Activated naive CD4-positive, alpha-beta T cell treated with Interleukin-2 at 50 U/mL for 16 hours (primary cell): ENCODE results near the gene PMEPA1.

Experiments
- DNase-seq: peaks from one replicate; pipeline ENCODE4 v3.0.0-alpha.2; 2020

Gene PMEPA1

GRCh38 chr20:57660181-57660921 is 49.5 kb downstream of the PMEPA1 start:
- DNase-seq = no peak

GRCh38 chr20:57659517-57660180 is 50.2 kb downstream of the PMEPA1 start:
- DNase-seq = no peak

GRCh38 chr20:57658833-57659516 is 50.8 kb downstream of the PMEPA1 start:
- DNase-seq = no peak

DNA sequence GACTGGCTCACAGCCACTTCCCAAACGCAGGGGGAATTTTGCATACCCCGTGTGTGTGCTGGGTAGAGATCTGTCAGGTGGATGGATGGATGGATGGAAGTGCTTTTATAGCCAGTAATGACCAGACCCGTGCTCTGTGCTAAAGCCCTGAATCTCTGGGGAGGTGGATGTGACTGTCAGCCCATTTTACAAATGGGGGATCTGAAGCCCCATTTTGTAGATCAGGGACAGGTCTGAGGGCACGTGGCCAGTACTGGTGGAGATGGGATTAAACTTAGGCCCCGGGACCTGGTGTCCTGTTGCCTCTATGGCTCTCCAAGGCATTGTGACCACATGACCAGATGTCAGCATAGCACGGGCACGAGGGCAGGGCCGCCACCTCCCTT is 51.4 kb downstream of the PMEPA1 start:
- DNase-seq = no peak

DNA sequence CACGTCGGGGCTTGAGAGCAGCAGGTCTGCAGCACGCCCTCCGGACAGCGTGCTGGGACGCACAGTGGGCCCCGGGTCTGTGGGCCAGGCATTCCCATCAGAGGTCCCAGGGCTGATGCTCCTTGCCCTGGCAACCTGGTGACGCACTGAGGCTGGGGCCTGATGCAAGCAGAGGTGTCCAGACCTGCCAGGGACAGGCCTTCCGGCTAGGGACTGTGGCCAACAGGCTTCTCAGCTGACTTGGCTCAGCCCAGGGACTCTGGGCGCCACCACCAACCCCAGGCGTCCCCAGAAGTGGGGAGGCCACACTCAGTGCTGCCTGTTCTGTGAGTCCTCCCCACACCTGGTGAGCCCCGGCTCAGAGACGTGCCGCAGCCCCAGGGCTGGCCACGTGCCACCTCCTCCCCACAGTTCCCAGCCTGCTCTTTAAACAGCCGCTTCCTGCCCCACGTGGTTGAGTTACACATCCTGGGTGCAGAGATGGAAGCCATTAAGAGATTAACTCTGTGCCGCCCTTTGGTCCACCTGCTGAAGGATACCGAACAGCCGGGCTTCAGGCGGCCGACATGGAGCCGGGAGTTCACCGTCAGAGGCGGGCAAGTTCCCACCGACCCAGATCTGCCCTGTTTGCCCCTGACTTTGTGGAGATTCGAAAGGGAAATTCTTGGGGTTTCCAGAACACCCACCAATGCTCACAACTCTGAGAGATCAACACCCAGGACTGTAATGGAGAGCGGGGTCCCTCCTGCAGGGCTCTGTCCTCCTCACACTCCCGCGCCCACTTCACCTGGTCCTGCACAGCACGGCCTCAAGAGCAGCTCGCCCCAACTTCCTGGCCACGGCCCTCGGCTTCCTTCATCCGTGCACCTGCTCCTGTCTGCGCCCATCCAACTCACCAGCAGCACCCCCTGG is 52.0 kb downstream of the PMEPA1 start:
- DNase-seq = peak; percentile 21

DNA sequence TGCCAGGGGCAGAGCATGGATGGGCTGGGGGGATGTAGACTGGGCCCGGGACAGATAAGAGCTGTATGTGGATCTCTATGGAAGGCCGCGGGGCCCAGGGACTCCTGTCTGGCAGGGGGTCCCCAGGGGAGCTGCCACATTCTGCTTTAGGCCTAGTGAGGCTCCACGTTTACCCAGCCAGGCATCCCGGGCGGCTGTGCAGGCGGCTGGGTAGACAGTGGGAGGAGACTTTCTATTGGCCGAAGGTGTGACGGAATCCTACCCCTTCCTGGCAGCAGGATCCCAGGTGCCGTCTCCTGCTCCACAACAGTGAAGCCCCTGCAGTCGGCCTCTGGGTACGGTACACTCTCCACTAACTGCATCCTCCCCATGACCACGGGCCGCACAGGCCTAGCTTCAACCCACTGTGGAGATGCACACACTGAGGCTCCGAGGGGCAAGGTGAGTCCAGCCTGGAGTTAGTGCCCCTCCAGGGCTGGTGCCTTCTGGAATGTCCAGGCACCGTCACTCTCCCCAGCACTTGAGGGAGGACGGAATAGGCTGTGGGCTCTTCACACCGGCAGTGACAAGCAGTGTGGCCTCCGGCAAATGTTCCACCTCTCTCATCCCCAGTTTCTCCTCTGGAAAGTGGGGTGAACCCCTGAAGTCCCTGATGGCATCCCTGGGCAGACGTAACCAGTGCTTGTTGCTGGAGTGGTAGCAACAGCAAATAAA is 52.8 kb downstream of the PMEPA1 start:
- DNase-seq = no peak

GRCh38 chr20:57656252-57656820 is 53.5 kb downstream of the PMEPA1 start:
- no peak for DNase-seq

- DNase-seq = no peak
Measured at GRCh38 chr20:57655809-57656155, 54.0 kb downstream of the PMEPA1 start.

GRCh38 chr20:57654998-57655808 is 54.6 kb downstream of the PMEPA1 start:
- no peak for DNase-seq

- DNase-seq = peak; percentile 60
Measured at GRCh38 chr20:57654363-57654997, 55.3 kb downstream of the PMEPA1 start.

- no peak for DNase-seq
Measured at GRCh38 chr20:57653910-57654309, 55.9 kb downstream of the PMEPA1 start.

DNA sequence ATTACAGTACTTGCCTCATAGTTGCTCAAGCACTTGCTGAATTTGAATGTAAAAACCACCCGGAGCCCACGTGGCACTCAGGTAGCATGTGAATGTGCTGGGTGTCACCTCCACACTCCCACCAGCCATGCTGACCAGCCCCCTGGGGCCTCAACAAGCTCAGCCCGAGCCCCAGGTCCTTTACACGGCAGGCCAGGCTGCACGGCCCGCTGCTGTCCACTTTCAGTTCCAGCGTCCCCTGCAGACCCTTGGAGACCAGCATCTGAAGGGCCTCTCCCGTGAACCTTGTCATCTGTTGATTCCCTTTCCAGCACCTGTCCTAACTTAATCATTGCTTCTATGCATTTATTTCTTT is 56.3 kb downstream of the PMEPA1 start:
- DNase-seq = no peak

- DNase-seq = no peak
Measured at GRCh38 chr20:57652606-57653545, 56.9 kb downstream of the PMEPA1 start.

- no peak for DNase-seq
Measured at GRCh38 chr20:57651881-57652605, 57.8 kb downstream of the PMEPA1 start.

DNA sequence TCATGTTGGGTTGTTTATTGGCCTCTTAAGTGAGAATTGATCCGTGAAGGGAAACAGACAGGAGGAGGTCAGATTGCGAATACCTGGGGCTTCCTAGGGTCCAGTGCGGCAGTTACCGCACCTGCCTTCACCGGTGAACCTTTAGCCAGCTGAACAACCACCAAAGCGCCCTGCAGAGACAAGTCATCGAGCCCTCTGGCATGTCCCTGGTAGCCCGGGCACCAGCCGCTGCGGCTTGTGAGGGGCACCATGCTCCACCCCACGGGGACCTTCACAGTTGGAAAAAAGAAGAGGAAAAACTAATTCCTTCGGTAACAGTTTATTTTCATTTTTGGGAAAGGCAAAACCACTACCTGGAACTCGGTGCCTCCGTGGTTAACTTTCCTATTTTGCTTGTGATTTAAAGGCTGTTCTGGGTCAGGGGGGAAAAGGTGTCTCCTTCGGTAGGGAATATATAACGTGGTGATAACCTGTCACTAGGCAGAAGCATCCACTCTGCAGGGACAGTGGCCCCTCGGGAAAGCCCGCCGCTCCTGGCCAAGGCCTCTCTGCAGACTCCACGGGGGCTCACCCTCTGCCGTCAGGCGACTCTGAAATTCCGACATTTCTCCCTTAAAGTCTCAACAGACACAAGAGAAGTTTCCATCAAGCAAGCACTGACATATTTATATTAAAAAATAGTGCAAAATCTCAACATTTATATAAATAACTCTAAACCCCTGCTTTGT is 58.9 kb downstream of the PMEPA1 start:
- DNase-seq = no peak

DNA sequence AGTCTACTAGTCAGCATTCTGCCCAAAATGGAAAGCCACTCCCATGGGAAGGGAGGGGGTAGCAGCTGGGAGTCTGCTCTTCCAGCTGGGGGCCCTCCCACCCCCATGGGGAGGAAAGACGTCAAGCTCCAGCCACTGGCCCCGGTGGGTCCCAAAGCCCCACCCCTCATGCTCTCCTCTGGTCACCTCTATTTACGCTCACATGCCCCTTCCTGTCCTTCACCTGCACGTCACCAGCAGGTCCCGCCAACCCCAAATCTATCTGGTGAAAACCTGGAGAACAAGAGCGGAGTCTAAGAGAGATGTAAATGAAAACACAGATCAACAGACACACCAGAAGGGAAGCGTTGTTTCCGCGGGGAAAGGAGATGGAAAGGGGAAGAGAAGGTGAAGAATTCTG is 59.5 kb downstream of the PMEPA1 start:
- DNase-seq = no peak

GRCh38 chr20:57649617-57650015 is 60.2 kb downstream of the PMEPA1 start:
- no peak for DNase-seq
